Kidney (tissue), 14 donors: ENCODE measurements around the gene SRRM2. TPM values are rescaled to one million over a fixed set of nuclear protein-coding genes. Genes with fewer than 3 reads are reported as not detected.

Experiments used
- DNase-seq, 5 donors: peaks; one replicate each; pipeline ENCODE4 v3.0.0-alpha.2; 2013 to 2020
- FAIRE-seq: peaks from 2 replicates; lab custom pipeline; 2012; peaks lifted over from hg19 to GRCh38; lab: Jason Lieb, UNC
- H3K27ac ChIP-seq, 2 donors: one replicate each; pipeline ENCODE4 v1.7.0; 2013; ENCODE audit warnings: low read depth in 2 of 2, low read length in 2 of 2, inconsistent platforms in 1 of 2
- H3K27me3 ChIP-seq: one replicate; pipeline ENCODE4 v1.7.1; 2013; ENCODE audit warnings: low read length, inconsistent platforms; ENCODE audit not compliant: control insufficient read depth, insufficient read depth
- H3K36me3 ChIP-seq, 3 donors: one replicate each; pipeline versions ENCODE4 v1.7.0 to v1.7.1; 2013; ENCODE audit warnings: low read length in 3 of 3, control low read depth in 1 of 3, inconsistent platforms in 1 of 3; ENCODE audit not compliant: insufficient read depth in 3 of 3, control insufficient read depth in 2 of 3
- H3K4me1 ChIP-seq, 3 donors: one replicate each; pipeline versions ENCODE4 v1.7.0 to v1.7.1; 2013; ENCODE audit warnings: low read length in 3 of 3, inconsistent platforms in 1 of 3, low read depth in 1 of 3; ENCODE audit not compliant: control insufficient read depth in 2 of 3, insufficient read depth in 2 of 3
- H3K4me3 ChIP-seq, 3 donors: one replicate each; pipeline versions ENCODE4 v1.7.0 to v1.8.1; 2013; ENCODE audit warnings: low read length in 3 of 3, control low read depth in 1 of 3, inconsistent platforms in 1 of 3
- H3K9ac ChIP-seq, 3 donors: one replicate each; pipeline versions ENCODE4 v1.7.0 to v1.7.1; 2013; ENCODE audit warnings: low read length in 3 of 3, control low read depth in 1 of 3, inconsistent platforms in 1 of 3
- H3K9me3 ChIP-seq, 3 donors: one replicate each; pipeline versions ENCODE4 v1.7.0 to v1.7.1; 2013; ENCODE audit warnings: low read length in 3 of 3, control low read depth in 1 of 3, inconsistent platforms in 1 of 3; ENCODE audit not compliant: control insufficient read depth in 2 of 3, insufficient read depth in 1 of 3
- intact Hi-C: fragments of 100-400 bp; cut with DNase I; formaldehyde crosslinking; loops from one replicate; pipeline ENCODE4 v1.11.1; 2022
- polyA plus RNA-seq: library from polyadenylated mRNA; stranded (reverse); fragments of 350-450 nt; fragmentation: Illumina TruSeq; extraction: RNeasy Lipid Tissue Mini Kit (QIAGEN cat#74804); gene quantifications from one replicate; pipeline ENCODE4 v1.2.3, GENCODE V29; 2014; ENCODE audit warnings: low read depth, low replicate concordance; ENCODE audit not compliant: insufficient read depth
- total RNA-seq: library from RNA; stranded (reverse); fragmentation: NEBNext Ultra II Directional; extraction: Animal tissue kit (Norgen Biotek cat#: 25700); gene quantifications from one replicate; pipeline ENCODE4 v1.2.1, GENCODE V29; 2021
- TF ChIP-seq, protein P1 (sequence below): IDR thresholded peaks from 3 replicates; pipeline ENCODE4 v1.5.1; 2012; ENCODE audit warnings: mild to moderate bottlenecking, moderate library complexity, borderline replicate concordance; ENCODE audit not compliant: insufficient read depth; ENCODE audit errors: extremely low read depth
- donor health status: control.
- donor health status: control.
- donor health status: control.
- donor health status: control.
- donor health status: control.
- donor health status: DM: yes; HTN: yes; CAD: no.
- donor health status: Normal renal cell carcinoma (clear cell type).

The SRRM2 gene
- total and polyA plus RNA-seq, 2 donors from 2014 or later: 386 to 621 TPM

DNA sequence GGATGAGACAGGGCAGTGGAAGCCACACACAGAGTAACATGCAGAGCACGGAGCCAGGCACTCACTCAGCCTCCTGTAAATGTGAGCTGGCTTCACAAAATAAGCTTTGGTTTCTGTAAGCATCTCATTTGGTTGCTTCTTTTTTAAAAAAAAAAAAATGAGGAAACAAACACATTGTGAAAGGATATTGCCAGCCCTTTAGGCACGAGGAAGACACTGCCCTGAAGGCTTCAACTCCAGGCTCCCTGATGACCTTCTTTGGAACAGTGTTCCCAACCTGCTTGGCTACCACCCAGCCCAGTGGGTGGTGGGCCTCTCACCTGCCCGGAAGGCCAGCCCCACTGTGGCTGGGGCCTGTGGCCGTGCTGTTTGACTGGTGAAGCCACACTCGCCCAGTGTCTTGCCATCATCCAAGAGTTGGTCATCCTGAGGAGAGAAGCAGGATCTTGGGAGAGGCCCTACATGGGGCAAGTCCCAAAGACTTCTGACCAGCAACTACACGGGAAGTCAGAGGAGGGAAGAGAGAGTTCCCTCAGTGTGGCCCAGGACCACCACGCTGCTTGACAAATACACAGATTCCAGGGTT lies 22.8 kb downstream of the SRRM2 start:
- Histone ChIP-seq H3K9ac (no peak overlapping the region), H3K9me3 (no peaks in the 10 kb centered on the region), H3K4me1 (peaks cover 0 to 23% (median 7%) of the 10 kb centered on the region in 3 donors), H3K36me3 (peaks cover 0 to 24% (median 15%) of the 10 kb centered on the region in 3 donors), H3K27ac (no peak overlapping the region), H3K4me3 (no peak overlapping the region), H3K27me3 (no peaks in the 10 kb centered on the region)
- TF ChIP-seq, protein P1, sequence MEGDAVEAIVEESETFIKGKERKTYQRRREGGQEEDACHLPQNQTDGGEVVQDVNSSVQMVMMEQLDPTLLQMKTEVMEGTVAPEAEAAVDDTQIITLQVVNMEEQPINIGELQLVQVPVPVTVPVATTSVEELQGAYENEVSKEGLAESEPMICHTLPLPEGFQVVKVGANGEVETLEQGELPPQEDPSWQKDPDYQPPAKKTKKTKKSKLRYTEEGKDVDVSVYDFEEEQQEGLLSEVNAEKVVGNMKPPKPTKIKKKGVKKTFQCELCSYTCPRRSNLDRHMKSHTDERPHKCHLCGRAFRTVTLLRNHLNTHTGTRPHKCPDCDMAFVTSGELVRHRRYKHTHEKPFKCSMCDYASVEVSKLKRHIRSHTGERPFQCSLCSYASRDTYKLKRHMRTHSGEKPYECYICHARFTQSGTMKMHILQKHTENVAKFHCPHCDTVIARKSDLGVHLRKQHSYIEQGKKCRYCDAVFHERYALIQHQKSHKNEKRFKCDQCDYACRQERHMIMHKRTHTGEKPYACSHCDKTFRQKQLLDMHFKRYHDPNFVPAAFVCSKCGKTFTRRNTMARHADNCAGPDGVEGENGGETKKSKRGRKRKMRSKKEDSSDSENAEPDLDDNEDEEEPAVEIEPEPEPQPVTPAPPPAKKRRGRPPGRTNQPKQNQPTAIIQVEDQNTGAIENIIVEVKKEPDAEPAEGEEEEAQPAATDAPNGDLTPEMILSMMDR: no peak
- FAIRE-seq (no peak), DNase-seq (peak in 1 of 5 donors; percentile 25)
- intact Hi-C loops: no loop called here

DNA sequence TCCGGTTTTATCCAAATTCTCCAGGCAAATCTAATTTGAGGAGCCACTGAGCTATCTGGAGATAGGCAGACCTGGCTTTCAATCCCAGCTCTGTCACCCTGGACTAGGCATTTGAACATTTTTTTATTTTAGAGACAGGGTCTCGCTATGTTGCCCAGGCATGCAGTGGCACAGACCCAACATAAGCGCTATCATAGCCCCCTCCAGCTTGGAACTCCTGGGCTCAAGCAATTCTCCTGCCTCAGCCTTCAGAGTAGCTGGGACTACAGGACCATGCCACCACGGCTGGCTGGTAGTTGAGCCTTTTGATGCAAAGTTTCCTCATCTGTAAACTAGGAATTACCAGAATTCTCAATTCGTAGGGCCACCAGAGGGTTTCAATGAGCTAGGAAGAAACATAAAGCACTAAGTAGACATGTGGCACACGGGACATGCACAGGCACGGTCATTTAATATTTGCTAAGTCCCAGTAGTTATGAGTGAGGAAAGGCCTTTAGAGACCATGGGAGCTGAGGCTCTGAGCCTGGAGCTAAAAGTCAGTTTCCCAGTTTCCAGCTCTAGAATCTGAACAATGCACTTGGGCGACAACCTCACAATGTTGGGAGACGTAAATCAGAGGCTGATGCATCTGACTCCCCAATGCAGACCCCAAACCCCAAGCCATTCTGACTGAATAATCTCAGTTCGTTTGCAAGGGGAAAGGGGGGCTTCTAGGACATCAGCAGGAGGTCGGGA lies 23.5 kb downstream of the SRRM2 start:
- Histone ChIP-seq H3K27ac (no peak overlapping the region), H3K36me3 (peaks cover 0 to 17% (median 9%) of the 10 kb centered on the region in 3 donors), H3K9me3 (no peaks in the 10 kb centered on the region), H3K4me1 (peaks cover 0 to 23% (median 7%) of the 10 kb centered on the region in 3 donors), H3K9ac (peak overlapping the region; percentile 27 to 80 (median 68)), H3K4me3 (peak overlapping the region; percentile 78 to 86 (median 86)), H3K27me3 (no peaks in the 10 kb centered on the region)
- TF ChIP-seq, protein P1: no peak
- intact Hi-C loops: no loop called here
- DNase-seq: peak in 1 of 5 donors; percentile 18
- no peak for FAIRE-seq

DNA sequence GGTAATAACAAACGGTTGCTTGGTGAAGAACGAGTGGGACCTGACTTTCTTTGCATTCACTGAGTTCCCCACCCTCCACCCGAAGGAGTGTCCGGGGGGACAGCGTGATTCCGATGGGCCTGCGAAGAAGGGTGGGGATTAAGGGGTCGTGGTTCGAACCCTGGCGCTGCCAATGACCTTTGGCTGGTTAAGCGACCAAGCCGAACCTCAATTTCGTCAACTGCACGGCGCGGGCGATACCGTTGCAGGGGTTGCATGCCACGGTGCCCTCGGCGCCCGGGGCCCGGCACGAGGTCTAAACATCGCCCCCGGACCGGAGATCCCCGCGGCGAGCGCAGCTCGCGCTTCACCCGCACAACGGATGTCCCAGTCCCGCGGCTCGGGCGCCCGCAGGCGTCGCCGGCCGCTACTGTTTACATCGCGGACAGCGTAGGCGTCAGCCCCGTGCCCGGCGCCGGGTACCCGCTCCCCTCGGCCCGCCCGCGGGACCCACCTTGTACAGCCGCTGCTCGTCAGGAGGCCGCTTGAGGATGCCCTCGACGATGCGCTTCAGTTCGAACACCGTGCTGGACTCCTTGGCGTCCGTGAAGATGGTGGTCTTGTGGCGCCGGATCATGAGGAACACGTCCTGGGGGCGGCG lies 24.2 kb downstream of the SRRM2 start:
- H3K9ac ChIP-seq: peak overlapping the region; percentile 27 to 80 (median 68)
- peak overlapping the region in 1 of 2 donors; percentile 27 for H3K27ac ChIP-seq
- no peaks in the 10 kb centered on the region for H3K27me3 ChIP-seq
- peaks cover 0 to 15% (median 6%) of the 10 kb centered on the region in 3 donors for H3K36me3 ChIP-seq
- no peak for FAIRE-seq
- TF ChIP-seq, protein P1: no peak
- peak overlapping the region; percentile 78 to 86 (median 86) for H3K4me3 ChIP-seq
- intact Hi-C loops: no loop called here
- peaks cover 0 to 23% (median 7%) of the 10 kb centered on the region in 3 donors for H3K4me1 ChIP-seq
- no peaks in the 10 kb centered on the region for H3K9me3 ChIP-seq
- DNase-seq: peak in 2 of 5 donors; percentile 67 to 84
